GM18861 (cell line): Measurements from ENCODE around the gene SMARCB1.

Experiments used
- ATAC-seq: cut with Tn5 transposase; IDR thresholded peaks from one replicate; pipeline ENCODE4 v1.9.1; 2021; ENCODE audit not compliant: unreplicated experiment

The SMARCB1 gene

DNA sequence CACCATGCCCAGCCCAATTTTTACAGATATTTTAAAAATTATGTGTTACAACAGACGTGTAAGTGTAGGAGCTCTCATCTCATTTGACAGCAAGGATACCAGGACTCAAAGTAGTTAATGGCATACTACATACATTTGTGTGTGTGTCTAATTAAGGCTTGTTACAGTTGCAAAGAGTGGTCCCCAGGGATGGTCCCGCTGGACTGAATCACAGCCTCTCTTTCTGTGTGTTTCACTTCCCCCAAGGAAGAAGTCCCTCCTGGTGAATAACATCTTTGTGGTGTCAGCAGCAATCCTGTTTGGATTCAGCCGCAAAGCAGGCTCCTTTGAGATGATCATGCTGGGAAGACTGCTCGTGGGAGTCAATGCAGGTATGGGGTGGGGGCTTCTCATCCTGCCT lies 88.1 kb downstream of the SMARCB1 start:
- ATAC-seq, result no peak

DNA sequence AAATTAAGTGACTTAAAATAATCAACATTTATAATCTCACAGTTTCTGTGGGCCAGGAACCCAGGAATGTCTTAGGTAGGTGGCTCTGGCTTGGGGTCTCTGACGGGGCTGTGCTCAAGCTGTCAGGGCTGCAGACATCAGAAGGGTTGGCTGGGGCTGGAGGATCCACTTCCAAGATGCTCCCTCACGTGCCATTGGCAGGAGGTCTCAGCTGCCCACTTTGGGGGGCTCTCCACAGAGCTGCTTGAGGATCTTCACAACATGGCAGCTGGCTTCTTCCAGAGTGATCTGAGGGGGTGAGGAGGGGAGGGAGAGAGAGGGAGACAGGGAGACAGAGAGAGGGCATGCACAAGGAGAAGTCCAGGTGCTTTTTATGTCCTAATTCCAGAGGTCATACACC lies 89.0 kb downstream of the SMARCB1 start:
- no peak for ATAC-seq

DNA sequence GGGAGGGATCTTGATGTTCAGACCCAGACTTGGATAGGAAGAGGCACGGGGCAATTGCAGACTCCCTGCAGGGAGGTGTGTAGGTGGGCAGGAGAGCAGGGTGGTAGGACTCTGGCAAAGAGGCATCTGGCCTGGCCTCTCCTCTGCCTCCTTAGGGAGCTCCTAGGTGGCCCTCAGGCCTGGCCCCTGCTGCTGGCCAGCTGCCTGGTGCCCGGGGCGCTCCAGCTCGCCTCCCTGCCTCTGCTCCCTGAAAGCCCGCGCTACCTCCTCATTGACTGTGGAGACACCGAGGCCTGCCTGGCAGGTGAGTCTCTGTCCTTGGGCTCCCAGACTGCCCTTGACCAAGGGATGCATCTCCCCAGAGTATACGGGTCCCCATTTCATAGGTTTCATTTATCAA lies 90.8 kb downstream of the SMARCB1 start:
- no peak for ATAC-seq

DNA sequence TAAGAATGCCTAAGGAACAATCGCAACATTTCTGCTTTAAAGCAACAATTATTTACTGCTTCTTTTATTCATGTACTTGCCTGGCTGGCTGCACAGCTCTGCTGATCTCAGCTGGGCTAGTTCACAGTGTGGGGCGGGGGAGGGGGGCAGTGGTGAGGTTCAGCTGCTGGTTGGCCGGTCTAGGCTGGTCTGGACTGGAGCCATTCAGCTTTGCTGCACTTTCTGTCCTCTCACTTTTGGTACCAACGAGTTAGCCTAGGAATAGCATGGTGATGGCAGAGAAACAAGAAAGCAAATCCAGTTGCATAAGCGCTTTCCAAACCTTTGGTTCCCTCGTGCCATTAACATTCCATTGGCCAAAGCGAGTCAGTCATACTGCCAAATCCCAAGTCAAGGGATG lies 91.5 kb downstream of the SMARCB1 start:
- no peak for ATAC-seq

DNA sequence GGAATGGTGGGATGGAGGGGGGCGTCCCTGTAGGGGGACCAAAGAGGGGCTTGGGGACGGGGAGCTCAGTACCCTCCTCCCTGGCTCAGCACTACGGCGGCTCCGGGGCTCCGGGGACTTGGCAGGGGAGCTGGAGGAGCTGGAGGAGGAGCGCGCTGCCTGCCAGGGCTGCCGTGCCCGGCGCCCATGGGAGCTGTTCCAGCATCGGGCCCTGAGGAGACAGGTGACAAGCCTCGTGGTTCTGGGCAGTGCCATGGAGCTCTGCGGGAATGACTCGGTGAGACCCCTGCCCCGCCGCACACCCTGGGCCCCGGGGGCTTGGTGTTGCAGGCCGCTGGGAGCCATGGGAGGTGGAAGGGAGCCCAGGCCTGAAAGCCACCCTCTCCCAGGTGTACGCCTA lies 95.6 kb downstream of the SMARCB1 start:
- ATAC-seq, result no peak

DNA sequence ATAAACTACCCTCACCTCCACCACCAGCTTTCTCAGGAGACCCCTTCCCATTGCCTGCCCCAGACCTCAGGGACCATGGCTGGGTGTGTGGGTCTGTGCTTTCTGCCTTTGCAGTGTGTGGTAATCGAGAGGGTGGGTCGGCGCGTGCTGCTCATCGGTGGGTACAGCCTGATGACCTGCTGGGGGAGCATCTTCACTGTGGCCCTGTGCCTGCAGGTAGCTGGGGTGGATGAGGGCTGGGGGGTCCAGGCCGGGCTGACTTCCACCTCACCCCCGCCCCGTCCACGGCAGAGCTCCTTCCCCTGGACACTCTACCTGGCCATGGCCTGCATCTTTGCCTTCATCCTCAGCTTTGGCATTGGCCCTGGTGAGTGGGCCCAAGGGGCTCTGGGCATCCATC lies 96.9 kb downstream of the SMARCB1 start:
- no peak for ATAC-seq

DNA sequence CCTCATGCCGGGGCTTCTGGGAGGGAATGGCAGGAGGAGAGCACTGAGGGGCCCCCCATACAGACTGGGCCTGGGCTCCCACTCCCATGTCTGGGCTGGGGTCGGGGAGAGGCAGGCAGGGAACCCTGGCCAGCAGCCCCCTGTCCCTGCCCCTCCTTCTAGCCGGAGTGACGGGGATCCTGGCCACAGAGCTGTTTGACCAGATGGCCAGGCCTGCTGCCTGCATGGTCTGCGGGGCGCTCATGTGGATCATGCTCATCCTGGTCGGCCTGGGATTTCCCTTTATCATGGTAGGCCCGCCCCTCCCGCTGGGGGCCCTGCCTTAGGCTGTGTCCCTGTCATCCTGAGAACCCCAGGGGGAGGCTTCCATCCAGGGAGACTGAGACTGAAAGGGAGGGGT lies 97.4 kb downstream of the SMARCB1 start:
- ATAC-seq, result no peak
